NCI-H187 treated with DMSO at 0.1 percent for 48 hours (cell line): ENCODE data around the gene KCNQ1.

Experiments
- DNase-seq: peaks from one replicate; lab custom pipeline; 2025; lab: John Stamatoyannopoulos, UW

KCNQ1 gene

GRCh38 chr11:2716376-2717095 is 271.7 kb downstream of the KCNQ1 start:
- no peak for DNase-seq

GRCh38 chr11:2717561-2718325 is 272.9 kb downstream of the KCNQ1 start:
- no peak for DNase-seq

- no peak for DNase-seq
These were observed 274.1 kb downstream of the KCNQ1 start for GRCh38 chr11:2718817-2719438.

- DNase-seq, result no peak
These were observed 275.2 kb downstream of the KCNQ1 start for GRCh38 chr11:2719831-2720590.

- DNase-seq, result no peak
These were observed 276.6 kb downstream of the KCNQ1 start for GRCh38 chr11:2721210-2721916.

GRCh38 chr11:2722955-2723354 is 278.1 kb downstream of the KCNQ1 start:
- no peak for DNase-seq

GRCh38 chr11:2724104-2724503 is 279.3 kb downstream of the KCNQ1 start:
- no peak for DNase-seq

GRCh38 chr11:2724653-2725367 is 280.0 kb downstream of the KCNQ1 start:
- DNase-seq, result no peak

GRCh38 chr11:2725368-2726300 is 280.8 kb downstream of the KCNQ1 start:
- DNase-seq, result no peak

GRCh38 chr11:2726964-2727363 is 282.2 kb downstream of the KCNQ1 start:
- DNase-seq, result no peak

GRCh38 chr11:2728128-2728662 is 283.4 kb downstream of the KCNQ1 start:
- DNase-seq, result no peak

- DNase-seq, result no peak
These were observed 284.0 kb downstream of the KCNQ1 start for GRCh38 chr11:2728663-2729332.

GRCh38 chr11:2729841-2730240 is 285.0 kb downstream of the KCNQ1 start:
- DNase-seq, result no peak

- DNase-seq, result no peak
These were observed 285.7 kb downstream of the KCNQ1 start for GRCh38 chr11:2730272-2731129.

- DNase-seq, result no peak
These were observed 286.6 kb downstream of the KCNQ1 start for GRCh38 chr11:2731130-2732125.

- no peak for DNase-seq
These were observed 287.6 kb downstream of the KCNQ1 start for GRCh38 chr11:2732261-2732939.
